K562 (cell line): Measurements from ENCODE around the gene KRTAP23-1.

Experiments used
- BDP1 ChIP-seq: IDR thresholded peaks from 3 replicates; pipeline ENCODE4 v1.6.1; 2011; ENCODE audit not compliant: insufficient read length, insufficient read depth
- CHD2 ChIP-seq: IDR thresholded peaks from 2 replicates; pipeline ENCODE4 v1.6.1; 2011; ENCODE audit warnings: low read depth, low read length
- CTCF ChIP-seq, 3 experiments: IDR thresholded peaks in 2 of 3; conservative IDR thresholded peaks in 1 of 3; 2 replicates each; pipeline ENCODE4 v1.5.1; 2011 to 2012; ENCODE audit warnings: low read length in 3 of 3, mild to moderate bottlenecking in 3 of 3, control low read depth in 2 of 3, improper control_type of control experiment in 1 of 3, inconsistent platforms in 1 of 3, low read depth in 1 of 3, mixed read lengths in 1 of 3, moderate library complexity in 1 of 3; ENCODE audit not compliant: insufficient read depth in 2 of 3
- GTF2F1 ChIP-seq: IDR thresholded peaks from 2 replicates; pipeline ENCODE4 v1.6.1; 2011; ENCODE audit warnings: low read depth, low read length, improper control_type of control experiment
- KLF13 ChIP-seq: fragments of 450-650 bp; IDR thresholded peaks from 2 replicates; pipeline ENCODE4 v1.6.1; 2016; ENCODE audit warnings: missing genetic modification characterization, low read depth, mild to moderate bottlenecking, missing compliant biosample characterization, moderate library complexity, borderline replicate concordance
- NFIC ChIP-seq: fragments of 450-650 bp; IDR thresholded peaks from 2 replicates; pipeline ENCODE4 v1.6.1; 2017; ENCODE audit warnings: mild to moderate bottlenecking, inconsistent platforms
- RAD21 ChIP-seq, 2 experiments: fragments of 250-450 bp in 1 of 2; fragments of 450-650 bp in 1 of 2; sonication (Bioruptor Pico) in 1 of 2; formaldehyde crosslinking in 1 of 2; IDR thresholded peaks in 1 of 2; conservative IDR thresholded peaks in 1 of 2; 2 replicates each; pipeline versions ENCODE4 v1.4.0 to v1.8.0; 2020 to 2022; ENCODE audit warnings: mild to moderate bottlenecking in 2 of 2, moderate library complexity in 1 of 2
- RFX5 ChIP-seq: IDR thresholded peaks from 2 replicates; pipeline ENCODE4 v1.6.1; 2011; ENCODE audit warnings: low read depth, mild to moderate bottlenecking, improper control_type of control experiment, low read length
- TF ChIP-seq, protein P1 (sequence below), 2 experiments: fragments of 450-650 bp in 1 of 2; IDR thresholded peaks; 2 replicates each; pipeline ENCODE4 v1.6.1; 2011 to 2017; ENCODE audit warnings: low read depth in 2 of 2, antibody characterized with exemption in 1 of 2, borderline replicate concordance in 1 of 2, low read length in 1 of 2, mild to moderate bottlenecking in 1 of 2, mixed read lengths in 1 of 2; ENCODE audit not compliant: control insufficient read depth in 1 of 2

- TF ChIP-seq GTF2F1: no peak
- TF ChIP-seq KLF13: no peak
- TF ChIP-seq CHD2: no peak
- TF ChIP-seq, protein P1, sequence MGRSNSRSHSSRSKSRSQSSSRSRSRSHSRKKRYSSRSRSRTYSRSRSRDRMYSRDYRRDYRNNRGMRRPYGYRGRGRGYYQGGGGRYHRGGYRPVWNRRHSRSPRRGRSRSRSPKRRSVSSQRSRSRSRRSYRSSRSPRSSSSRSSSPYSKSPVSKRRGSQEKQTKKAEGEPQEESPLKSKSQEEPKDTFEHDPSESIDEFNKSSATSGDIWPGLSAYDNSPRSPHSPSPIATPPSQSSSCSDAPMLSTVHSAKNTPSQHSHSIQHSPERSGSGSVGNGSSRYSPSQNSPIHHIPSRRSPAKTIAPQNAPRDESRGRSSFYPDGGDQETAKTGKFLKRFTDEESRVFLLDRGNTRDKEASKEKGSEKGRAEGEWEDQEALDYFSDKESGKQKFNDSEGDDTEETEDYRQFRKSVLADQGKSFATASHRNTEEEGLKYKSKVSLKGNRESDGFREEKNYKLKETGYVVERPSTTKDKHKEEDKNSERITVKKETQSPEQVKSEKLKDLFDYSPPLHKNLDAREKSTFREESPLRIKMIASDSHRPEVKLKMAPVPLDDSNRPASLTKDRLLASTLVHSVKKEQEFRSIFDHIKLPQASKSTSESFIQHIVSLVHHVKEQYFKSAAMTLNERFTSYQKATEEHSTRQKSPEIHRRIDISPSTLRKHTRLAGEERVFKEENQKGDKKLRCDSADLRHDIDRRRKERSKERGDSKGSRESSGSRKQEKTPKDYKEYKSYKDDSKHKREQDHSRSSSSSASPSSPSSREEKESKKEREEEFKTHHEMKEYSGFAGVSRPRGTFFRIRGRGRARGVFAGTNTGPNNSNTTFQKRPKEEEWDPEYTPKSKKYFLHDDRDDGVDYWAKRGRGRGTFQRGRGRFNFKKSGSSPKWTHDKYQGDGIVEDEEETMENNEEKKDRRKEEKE (IDR thresholded peaks at IDR 0.05; ENCODE audit: borderline replicate concordance in 1 of 2, control insufficient read depth in 1 of 2, low read depth in 2 of 2, low read length in 1 of 2): no peak
- no peak for TF ChIP-seq RFX5
- no peak for TF ChIP-seq CTCF (IDR thresholded peaks at IDR 0.05 in 2 of 3, conservative IDR thresholded peaks at IDR 0.05 in 1 of 3; ENCODE audit: insufficient read depth in 2 of 3, low read depth in 1 of 3, low read length in 3 of 3)
- no peak for TF ChIP-seq NFIC
- no peak for TF ChIP-seq RAD21 (CRISPR knock-in tag; conservative IDR thresholded peaks at IDR 0.05 in 1 of 2, IDR thresholded peaks at IDR 0.05 in 1 of 2)
- no peak for TF ChIP-seq BDP1
Measured at GRCh38 chr21:30351534-30351933, 3.1 kb upstream of the KRTAP23-1 start.
